ENCODE measurements around the gene ABR. TPM values are rescaled to one million over a fixed set of nuclear protein-coding genes. Genes with fewer than 3 reads are reported as not detected.

ABR gene
- total RNA-seq, 2 donors from 2014 or later = 36.0 to 45.8 TPM

DNA sequence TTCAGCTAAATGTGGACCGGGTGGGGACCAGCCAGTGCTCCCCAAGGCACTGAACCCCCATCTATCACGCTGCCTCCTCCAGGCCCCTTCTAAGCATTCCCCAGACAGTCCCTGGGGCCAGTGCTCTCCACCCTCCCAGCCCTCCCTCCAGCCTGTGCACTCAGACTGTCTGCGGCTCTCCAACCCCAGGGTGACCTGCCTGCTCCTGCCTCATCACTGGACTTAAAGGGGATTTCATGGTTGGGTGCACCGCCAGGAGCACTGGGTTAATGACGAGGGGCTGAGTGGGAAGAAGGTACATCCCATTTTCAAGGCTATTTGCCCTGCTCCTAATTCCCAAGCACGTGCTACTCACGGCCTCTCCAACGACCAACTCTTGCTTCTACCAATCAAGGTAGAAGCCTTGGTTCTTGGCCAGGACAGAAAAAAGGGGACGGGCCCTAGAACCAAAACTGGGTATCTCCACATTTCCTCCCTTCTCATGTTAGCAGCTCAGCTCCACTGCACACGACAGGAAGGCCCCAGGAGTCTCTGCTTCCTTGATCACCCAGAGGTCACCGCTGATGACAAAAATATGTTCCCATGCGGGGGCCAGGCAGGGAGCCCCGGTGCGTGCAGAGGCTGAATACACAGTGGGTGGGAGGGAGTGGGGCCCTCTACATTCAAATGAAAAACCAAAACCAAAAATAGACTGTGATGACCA, 3.5 kb upstream of the ABR start:
- DNase-seq (ENCODE audit: low spot score in 2 of 2) (no peak), ATAC-seq (peak in 1 of 2 donors; percentile 26)
- H3K9me3 Mint-ChIP-seq = no peaks in the 10 kb centered on the region
- no peak overlapping the region for H3K27ac Mint-ChIP-seq
- no peaks in the 10 kb centered on the region for H3K36me3 Mint-ChIP-seq

DNA sequence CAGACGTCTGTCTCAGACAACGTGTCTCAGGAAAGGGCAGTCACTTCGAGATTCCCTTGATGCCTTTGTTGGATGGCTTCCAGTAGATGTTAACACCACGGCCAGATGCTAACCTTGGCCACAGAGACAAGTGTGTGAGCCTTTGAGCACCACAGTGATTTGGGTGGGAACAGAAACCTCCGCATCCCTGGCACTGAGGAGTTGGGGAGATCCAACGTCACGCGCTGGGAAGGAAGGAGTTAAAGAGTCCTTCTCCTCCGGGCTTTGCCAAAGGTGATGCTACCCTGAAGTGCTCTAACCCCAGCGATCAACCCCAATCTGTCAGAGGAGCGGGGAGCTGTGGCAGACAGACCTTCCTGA, 3.0 kb upstream of the ABR start:
- Mint-ChIP-seq H3K27ac (no peak overlapping the region), H3K9me3 (no peaks in the 10 kb centered on the region), H3K36me3 (no peaks in the 10 kb centered on the region)
- ATAC-seq (no peak), DNase-seq (ENCODE audit: low spot score in 2 of 2) (no peak)

DNA sequence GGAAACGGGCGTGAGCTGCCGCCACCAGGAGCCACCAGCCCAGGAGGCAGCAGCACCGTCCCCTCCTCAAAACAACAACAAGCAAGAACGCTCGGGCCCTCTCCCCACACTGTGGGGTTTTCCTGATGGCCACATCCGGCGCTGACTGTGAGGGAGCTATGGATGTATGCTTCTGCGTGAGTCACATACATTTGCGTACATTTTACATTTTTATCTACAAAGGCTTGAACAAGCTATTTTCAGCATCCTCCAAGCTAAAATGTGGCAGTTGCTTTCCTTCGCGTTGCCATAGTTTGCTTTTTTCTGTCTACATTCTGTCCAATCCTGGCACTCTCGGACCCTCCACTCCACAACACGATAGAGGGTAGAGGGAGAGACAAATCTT, 2.0 kb upstream of the ABR start:
- H3K9me3 Mint-ChIP-seq = no peaks in the 10 kb centered on the region
- H3K36me3 Mint-ChIP-seq = no peaks in the 10 kb centered on the region
- no peak for DNase-seq (ENCODE audit: low spot score in 2 of 2)
- no peak overlapping the region for H3K27ac Mint-ChIP-seq
- ATAC-seq = no peak

DNA sequence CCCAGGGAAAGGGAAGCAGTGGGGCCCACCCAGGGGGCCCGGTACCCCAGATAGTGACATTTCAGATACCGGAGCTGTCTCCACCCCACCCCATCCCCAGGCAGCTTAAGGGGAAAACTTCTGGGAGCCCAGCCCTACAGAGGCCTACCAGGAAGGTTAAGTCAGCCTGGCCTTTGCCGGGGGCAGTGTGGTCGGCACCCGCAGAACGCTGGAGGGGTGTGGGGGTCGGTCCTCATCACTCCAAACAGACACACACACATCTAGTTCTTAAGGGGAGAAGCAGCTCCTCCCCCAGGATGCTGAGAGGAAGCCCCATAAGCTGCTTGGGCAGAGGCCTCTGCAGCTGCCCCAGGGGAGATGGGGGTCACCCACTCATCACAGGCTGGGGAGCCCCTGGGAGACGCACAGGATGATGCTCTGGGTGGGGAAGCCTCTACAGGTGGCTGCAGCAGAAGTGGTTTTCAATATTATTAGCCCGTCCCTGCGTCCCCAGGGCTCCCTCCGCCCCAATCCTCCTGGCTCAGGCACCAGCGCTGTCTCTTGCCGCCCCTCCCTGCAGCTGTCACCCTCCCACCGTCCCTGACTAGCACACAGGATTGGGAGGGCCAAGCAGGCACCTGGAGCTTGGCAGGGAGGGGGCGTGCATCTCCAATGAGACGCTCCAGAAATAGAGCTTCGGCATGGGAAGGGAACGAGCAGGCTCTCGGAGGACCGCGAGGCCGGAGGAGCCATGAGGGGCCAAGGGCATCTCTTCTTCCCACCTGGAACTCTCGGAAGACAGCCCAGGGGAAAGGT, 1.4 kb upstream of the ABR start:
- Mint-ChIP-seq H3K9me3 (no peaks in the 10 kb centered on the region), H3K36me3 (no peaks in the 10 kb centered on the region), H3K27ac (no peak overlapping the region)
- DNase-seq (ENCODE audit: low spot score in 2 of 2) (no peak), ATAC-seq (no peak)

DNA sequence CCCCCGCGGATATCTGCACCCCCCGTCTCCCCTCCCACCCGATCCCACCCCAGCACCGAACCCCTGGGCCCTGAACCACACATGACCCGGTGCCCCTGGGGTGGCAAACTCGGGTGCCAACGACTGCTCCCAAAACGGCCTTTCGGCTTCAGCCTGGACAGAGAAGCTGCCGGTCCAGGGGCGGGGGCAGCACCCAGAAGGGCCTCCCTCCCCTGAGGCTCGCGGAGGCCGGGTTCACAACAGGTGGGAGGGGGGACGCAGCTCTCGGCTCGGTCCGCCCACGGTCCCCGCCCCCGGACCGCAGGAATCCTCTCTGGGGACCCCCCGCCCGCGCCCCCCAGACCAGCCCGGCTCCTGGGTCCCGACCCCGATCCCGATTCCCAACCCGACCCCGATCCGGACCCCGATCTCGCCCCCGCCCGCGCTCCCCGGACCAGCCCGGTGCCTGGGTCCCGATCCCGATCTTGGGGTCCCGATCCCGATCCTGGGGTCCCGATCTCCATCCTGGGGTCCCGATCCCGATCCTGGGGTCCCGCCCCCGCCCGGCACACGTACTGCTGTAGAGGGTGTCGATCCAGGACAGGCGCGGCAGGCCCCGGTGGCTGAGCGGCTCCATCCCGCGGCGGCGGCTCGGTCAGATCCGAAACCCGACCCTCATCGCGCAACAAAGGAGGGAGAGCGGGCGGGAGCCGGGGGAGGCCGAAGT, 516 bp downstream of the ABR start:
- ATAC-seq (peak in 1 of 2 donors; percentile 51), DNase-seq (ENCODE audit: low spot score in 2 of 2) (no peak)
- H3K27ac Mint-ChIP-seq = no peak overlapping the region
- H3K36me3 Mint-ChIP-seq = no peaks in the 10 kb centered on the region
- no peaks in the 10 kb centered on the region for H3K9me3 Mint-ChIP-seq

DNA sequence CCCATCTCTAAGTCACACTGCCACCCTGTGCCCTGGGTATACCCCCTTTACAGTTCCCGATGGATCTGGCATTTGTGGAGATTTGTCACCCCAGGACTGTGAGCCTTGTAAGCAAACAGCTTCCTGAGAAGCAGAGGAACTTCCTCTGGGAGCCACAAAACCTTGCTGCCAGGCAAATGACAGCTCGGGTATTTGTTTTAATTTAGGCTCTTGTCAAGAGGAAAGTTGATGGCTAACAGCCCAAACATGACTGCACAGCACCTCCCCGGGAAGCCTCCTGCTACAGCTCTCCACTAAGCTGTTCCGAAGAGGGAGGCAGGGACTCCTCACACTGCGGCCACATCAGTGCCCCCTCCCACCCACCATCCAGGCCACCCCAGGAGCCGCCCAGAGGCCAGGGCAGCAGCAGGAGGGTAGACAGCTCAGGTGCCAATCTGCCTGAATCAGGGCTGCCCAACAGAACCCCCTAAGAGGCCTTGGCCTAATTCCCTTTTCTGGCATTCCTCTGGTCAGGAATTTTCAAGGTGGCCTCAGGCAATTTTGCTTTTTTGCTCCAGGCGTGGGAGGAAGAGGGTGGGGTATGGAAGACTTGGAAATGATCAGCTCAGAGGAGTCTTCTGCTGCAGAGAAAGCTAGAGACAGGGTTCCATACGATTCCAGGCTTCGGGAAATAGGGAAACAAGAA, 2.6 kb downstream of the ABR start:
- DNase-seq (ENCODE audit: low spot score in 2 of 2) (no peak), ATAC-seq (no peak)
- no peaks in the 10 kb centered on the region for H3K9me3 Mint-ChIP-seq
- no peak overlapping the region for H3K27ac Mint-ChIP-seq
- no peaks in the 10 kb centered on the region for H3K36me3 Mint-ChIP-seq

DNA sequence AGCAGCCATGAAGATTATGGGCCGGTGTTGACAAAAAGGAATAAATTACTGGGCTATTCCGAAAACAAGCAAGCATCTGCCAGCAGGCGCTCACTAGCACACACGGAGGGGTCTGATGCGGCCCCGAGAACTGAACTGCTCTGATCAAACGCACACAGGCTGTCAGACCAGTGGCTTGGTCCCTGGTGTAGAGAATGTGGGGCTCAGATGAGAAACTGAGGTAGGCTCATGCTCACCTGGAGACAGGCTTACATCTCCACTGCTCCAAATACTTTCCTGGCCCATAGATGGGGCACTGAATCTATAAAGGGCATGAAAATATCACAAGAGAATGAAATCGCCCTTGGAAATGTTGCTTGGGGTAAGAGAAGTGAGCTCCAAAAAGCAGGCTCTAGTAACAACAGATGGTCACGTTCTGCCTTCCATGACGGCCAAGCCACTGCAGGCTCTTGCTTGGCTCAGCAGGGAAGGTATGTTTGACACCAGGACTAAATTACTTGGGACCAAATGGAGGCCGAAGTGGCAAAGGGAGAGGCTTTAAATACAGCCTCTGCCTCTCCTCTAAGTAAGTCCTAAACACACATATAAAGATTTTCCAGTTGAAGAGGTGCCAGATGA, 5.4 kb downstream of the ABR start:
- H3K27ac Mint-ChIP-seq = no peak overlapping the region
- H3K36me3 Mint-ChIP-seq = no peaks in the 10 kb centered on the region
- H3K9me3 Mint-ChIP-seq = no peaks in the 10 kb centered on the region
- DNase-seq (ENCODE audit: low spot score in 2 of 2) (no peak), ATAC-seq (no peak)

DNA sequence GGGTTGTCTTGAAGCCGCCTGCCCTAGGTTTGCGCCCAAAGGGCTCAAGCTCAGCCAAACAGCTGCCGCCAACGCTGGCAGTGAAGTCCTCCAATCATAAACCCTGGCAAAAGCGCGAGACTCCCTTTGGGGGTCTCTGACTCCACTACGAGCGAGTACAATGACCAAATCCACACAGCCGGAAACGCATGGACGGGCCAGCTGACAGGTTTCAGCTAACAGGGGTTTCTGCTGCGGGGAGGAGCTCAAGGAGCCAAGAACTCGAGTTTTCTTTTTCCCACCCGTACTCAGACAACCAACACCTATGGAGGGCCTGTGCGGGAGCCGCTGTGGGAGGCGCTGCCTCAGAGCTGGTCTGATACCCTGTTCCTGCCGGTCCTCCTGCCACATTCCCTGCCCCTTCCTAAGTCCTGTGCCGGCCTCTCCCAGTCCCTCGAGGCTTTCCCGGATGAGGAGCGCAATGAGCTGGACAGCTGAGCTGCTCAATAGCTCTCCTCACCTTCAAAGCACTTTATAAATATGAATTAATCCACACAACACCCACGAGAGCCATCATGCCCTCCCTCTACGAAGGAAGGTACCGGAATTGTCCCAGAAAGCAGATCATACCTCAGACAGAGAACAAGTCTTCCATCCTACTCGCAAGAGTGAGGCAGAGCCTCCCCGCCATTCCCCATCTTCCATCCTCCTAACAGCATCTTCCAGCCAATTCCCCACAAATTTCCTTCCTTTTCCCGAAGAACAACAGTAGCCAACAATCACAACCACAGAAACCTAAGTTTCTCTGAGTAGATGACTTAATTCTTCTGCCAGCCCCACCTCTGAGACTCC, 6.1 kb downstream of the ABR start:
- Mint-ChIP-seq H3K36me3 (no peaks in the 10 kb centered on the region), H3K27ac (peak overlapping the region in 1 of 2 donors; percentile 3), H3K9me3 (no peaks in the 10 kb centered on the region)
- DNase-seq (ENCODE audit: low spot score in 2 of 2) (no peak), ATAC-seq (no peak)

DNA sequence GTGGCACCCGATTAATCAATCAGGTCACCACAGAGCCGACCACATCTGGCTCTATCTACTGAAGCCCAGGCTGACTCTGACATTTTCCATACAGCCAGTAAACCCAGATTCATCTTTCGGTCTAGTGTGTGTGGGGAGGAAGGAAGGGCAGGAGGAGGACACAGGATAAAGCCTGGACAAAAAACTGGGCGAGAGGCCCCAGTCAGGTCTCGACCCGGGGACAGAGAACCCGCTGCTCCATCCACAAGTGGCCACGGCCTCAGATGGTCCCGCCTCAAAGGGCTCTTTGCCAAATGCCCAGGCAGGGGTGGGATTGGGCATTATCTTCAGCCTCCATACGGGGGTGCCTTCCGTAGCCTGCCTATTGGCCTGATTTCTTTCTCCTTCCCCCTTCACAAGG, 7.8 kb downstream of the ABR start:
- Mint-ChIP-seq H3K9me3 (no peaks in the 10 kb centered on the region), H3K36me3 (no peaks in the 10 kb centered on the region), H3K27ac (peak overlapping the region in 1 of 2 donors; percentile 22)
- ATAC-seq (no peak), DNase-seq (ENCODE audit: low spot score in 2 of 2) (no peak)

DNA sequence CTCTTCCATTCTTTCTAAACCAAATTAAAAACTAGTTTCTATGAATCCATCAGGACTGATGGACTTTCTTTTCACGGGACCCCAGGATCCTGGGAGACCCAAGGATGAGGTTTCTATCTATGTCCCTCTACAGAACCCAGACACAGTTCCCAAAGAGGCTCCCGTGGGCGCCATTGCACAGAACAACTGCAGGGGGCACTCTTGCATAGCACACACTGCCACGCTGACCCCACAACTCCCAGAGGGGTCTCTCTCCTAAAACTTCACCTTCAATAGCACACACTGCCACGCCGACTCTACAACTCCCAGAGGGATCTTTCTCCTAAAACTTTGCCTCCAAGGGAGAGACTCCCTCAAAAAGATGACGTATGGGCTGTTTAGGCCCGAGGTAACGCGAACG, 9.0 kb downstream of the ABR start:
- DNase-seq (ENCODE audit: low spot score in 2 of 2) (no peak), ATAC-seq (no peak)
- Mint-ChIP-seq H3K36me3 (no peaks in the 10 kb centered on the region), H3K9me3 (no peaks in the 10 kb centered on the region), H3K27ac (no peak overlapping the region)

DNA sequence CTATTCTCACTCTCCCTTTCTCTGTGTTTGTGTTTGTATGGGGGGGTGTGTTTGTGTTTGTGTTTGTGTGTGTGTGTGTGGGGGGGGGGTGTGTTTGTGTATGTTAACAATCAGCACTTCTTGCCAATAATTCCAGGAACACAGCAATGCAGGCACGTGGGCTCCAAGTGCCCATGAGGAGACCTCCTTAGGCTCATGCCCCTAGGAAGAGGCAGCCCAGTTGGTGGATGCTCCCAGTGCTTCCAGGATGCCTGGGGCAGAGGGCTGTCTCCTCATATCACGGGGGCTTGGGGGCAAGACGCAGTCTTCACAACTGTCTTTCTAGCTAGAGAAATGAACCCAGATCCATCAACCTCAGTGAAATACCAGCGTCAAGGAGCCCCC, 9.9 kb downstream of the ABR start:
- DNase-seq (ENCODE audit: low spot score in 2 of 2) (no peak), ATAC-seq (no peak)
- Mint-ChIP-seq H3K36me3 (no peaks in the 10 kb centered on the region), H3K27ac (no peak overlapping the region), H3K9me3 (no peaks in the 10 kb centered on the region)

DNA sequence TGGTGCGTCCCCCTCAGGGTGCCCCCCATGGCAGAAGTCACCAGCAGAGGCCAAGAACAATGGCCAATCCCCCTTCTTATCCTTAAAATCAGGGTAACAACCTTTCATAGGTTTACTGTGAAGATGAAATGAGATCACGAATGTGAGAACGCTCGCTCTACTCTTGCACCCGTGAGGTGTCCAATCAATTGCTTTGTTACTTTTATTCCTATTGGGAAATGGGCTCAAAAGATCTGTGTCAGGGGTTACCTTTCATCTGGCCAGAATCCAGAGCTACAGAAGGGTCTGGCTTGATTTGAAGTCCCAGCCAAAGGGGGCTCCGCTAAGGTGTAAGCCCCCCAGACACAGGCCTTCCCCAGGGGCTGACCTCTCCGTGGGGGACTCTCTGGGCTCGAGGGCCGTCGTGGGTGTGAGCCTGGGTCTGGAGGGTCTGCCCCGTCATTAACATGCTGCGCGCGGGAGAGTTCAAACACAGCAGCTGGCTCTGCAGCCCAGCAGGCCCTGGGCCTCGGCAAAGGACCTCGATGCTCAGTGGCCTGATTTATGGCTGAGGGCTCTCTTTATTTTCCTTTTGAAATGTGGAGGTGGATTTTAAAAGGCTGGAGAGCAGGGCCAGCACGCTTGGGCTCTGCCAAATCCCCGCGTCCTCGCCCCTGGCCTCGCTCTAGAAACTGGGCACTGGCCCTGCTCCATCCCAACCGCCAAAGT, 10.4 kb downstream of the ABR start:
- no peak for DNase-seq (ENCODE audit: low spot score in 2 of 2)
- Mint-ChIP-seq H3K36me3 (no peaks in the 10 kb centered on the region), H3K27ac (no peak overlapping the region), H3K9me3 (no peaks in the 10 kb centered on the region)
- ATAC-seq = no peak

DNA sequence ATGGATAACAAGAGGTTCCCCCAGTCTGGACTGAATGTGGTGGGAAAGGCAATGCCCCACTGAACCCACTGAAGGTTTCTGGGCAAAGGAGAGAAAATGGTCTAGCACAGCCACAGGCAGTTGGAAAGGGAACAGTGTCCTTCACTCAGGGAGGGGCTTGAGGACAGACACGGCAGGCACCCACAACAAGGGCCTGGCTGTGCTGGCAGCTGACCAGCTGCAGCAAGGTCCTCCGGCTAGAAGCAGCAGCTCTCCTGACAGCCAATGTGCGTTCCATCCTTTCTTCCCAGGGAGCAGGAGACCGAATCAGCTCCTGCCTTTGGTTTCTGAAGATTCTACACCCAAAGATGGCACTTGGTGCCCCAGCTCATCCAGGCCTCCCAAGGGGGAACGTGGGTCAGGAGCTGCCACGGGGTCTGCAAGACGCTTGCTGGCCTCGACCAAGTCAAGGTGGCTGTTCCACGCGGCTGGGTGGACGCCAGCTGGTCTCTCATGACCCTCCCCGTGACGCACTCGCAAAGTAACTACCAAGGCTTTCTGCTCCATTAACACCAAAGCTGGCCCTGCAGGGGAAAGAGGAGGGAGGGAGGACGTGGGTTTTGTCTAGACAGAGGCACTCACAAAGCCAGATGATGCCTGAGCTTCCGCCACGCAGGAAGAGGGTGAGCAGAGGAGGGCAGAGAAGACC, 11.1 kb downstream of the ABR start:
- DNase-seq (ENCODE audit: low spot score in 2 of 2) = no peak
- Mint-ChIP-seq H3K9me3 (no peaks in the 10 kb centered on the region), H3K36me3 (no peaks in the 10 kb centered on the region), H3K27ac (no peak overlapping the region)
- no peak for ATAC-seq

DNA sequence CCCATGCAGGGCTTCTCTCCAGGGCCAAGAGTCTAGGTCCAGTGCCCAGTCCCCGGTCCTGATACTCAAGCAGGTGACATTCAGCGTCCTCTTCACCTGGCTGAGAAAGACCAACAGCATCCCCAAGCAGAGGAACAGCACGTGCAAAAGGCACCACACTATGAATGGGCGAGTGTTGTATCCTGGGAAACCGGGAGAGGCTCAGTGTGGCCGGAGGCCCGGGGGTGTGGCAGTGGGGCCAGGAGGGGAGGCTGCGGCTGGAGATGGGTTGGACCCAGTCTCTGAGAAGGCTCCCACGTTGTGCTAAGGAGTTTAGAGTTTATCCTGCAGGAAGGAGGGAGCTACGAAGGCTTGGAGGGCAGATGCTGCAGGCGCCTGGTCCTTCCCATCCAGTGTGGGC, 13.5 kb downstream of the ABR start:
- no peaks in the 10 kb centered on the region for H3K36me3 Mint-ChIP-seq
- H3K27ac Mint-ChIP-seq = no peak overlapping the region
- no peak for ATAC-seq
- DNase-seq (ENCODE audit: low spot score in 2 of 2) = no peak
- H3K9me3 Mint-ChIP-seq = no peaks in the 10 kb centered on the region

DNA sequence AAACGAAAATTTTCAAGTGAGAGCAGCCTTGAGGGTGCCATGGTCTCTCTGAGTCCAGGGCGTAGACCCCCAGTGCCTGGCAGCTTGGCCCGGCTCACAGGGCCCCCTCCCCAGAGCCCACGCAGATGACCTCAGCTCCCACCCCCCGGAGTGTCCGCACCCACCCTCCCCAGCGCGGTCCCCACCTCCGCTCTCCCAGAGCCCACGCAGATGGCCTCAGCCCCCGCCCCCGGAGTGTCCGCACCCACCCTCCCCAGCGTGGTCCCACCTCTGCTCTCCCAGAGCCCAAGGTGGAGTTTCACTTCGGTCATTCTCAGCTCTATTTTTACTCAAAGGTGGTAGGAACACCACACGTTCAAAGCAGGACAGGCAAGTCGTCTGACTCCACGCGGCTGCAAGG, 13.9 kb downstream of the ABR start:
- Mint-ChIP-seq H3K27ac (no peak overlapping the region), H3K36me3 (no peaks in the 10 kb centered on the region), H3K9me3 (no peaks in the 10 kb centered on the region)
- no peak for ATAC-seq
- DNase-seq (ENCODE audit: low spot score in 2 of 2) = no peak

Data from activated naive CD4-positive, alpha-beta T cell treated with anti-CD3 and anti-CD28 coated beads, Interleukin-2, amount 50 U/mL, for 72 hours (primary cell).